PFSK-1 (cell line): ENCODE data around the gene NLRP6.

ENCODE experiments used
- FOXP2 ChIP-seq: optimal IDR thresholded peaks from 2 replicates; pipeline ENCODE3; 2011; ENCODE audit warnings: borderline replicate concordance, control low read depth, inconsistent platforms; ENCODE audit not compliant: insufficient read depth; ENCODE audit errors: extremely low read length, extremely low read depth
- POLR2AphosphoS5 ChIP-seq: IDR thresholded peaks from 2 replicates; pipeline ENCODE4 v1.6.1; 2012; ENCODE audit warnings: low read depth, mild to moderate bottlenecking, control low read depth, low read length, moderate library complexity
- SIN3A ChIP-seq: IDR thresholded peaks from 2 replicates; pipeline ENCODE4 v1.6.1; 2012; ENCODE audit warnings: mild to moderate bottlenecking, low read length, moderate library complexity, borderline replicate concordance; ENCODE audit not compliant: insufficient read depth
- TAF1 ChIP-seq: IDR thresholded peaks from 2 replicates; pipeline ENCODE4 v1.6.1; 2012; ENCODE audit warnings: low read length, control low read depth, borderline replicate concordance; ENCODE audit not compliant: insufficient read depth
- TF ChIP-seq, protein P1 (sequence below), 2 experiments: IDR thresholded peaks; 2 replicates each; pipeline versions ENCODE4 v1.6.1 to v1.8.0; 2011 to 2012; ENCODE audit warnings: low read depth in 2 of 2, low read length in 2 of 2, control low read depth in 1 of 2, inconsistent platforms in 1 of 2, mild to moderate bottlenecking in 1 of 2, moderate library complexity in 1 of 2; ENCODE audit not compliant: insufficient read depth in 1 of 2

NLRP6 gene

GRCh38 chr11:326842-327580 lies 48.8 kb downstream of the NLRP6 start:
- TF ChIP-seq FOXP2: peak; percentile 76
- TF ChIP-seq SIN3A: no peak
- TF ChIP-seq POLR2AphosphoS5: 0 out of 2 replicates have a peak, but pooled peaks have one; percentile 33
- TF ChIP-seq, protein P1, sequence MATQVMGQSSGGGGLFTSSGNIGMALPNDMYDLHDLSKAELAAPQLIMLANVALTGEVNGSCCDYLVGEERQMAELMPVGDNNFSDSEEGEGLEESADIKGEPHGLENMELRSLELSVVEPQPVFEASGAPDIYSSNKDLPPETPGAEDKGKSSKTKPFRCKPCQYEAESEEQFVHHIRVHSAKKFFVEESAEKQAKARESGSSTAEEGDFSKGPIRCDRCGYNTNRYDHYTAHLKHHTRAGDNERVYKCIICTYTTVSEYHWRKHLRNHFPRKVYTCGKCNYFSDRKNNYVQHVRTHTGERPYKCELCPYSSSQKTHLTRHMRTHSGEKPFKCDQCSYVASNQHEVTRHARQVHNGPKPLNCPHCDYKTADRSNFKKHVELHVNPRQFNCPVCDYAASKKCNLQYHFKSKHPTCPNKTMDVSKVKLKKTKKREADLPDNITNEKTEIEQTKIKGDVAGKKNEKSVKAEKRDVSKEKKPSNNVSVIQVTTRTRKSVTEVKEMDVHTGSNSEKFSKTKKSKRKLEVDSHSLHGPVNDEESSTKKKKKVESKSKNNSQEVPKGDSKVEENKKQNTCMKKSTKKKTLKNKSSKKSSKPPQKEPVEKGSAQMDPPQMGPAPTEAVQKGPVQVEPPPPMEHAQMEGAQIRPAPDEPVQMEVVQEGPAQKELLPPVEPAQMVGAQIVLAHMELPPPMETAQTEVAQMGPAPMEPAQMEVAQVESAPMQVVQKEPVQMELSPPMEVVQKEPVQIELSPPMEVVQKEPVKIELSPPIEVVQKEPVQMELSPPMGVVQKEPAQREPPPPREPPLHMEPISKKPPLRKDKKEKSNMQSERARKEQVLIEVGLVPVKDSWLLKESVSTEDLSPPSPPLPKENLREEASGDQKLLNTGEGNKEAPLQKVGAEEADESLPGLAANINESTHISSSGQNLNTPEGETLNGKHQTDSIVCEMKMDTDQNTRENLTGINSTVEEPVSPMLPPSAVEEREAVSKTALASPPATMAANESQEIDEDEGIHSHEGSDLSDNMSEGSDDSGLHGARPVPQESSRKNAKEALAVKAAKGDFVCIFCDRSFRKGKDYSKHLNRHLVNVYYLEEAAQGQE (IDR thresholded peaks at IDR 0.05; ENCODE audit: insufficient read depth in 1 of 2, low read depth in 2 of 2, low read length in 2 of 2): no peak

GRCh38 chr11:327581-327923 lies 49.3 kb downstream of the NLRP6 start:
- TF ChIP-seq FOXP2: no peak
- no peak for TF ChIP-seq SIN3A
- TF ChIP-seq, protein P1 (IDR thresholded peaks at IDR 0.05; ENCODE audit: insufficient read depth in 1 of 2, low read depth in 2 of 2, low read length in 2 of 2): no peak
- no peak for TF ChIP-seq TAF1
- TF ChIP-seq POLR2AphosphoS5: no peak

GRCh38 chr11:328012-328411 lies 49.8 kb downstream of the NLRP6 start:
- TF ChIP-seq FOXP2 (no peak), TAF1 (no peak), SIN3A (no peak), POLR2AphosphoS5 (no peak)
- TF ChIP-seq, protein P1 (IDR thresholded peaks at IDR 0.05; ENCODE audit: insufficient read depth in 1 of 2, low read depth in 2 of 2, low read length in 2 of 2): no peak

GRCh38 chr11:329886-330253 lies 51.7 kb downstream of the NLRP6 start:
- TF ChIP-seq POLR2AphosphoS5 (no peak), SIN3A (no peak), TAF1 (no peak), FOXP2 (no peak)
- TF ChIP-seq, protein P1 (IDR thresholded peaks at IDR 0.05; ENCODE audit: insufficient read depth in 1 of 2, low read depth in 2 of 2, low read length in 2 of 2): no peak
